BLaER1 treated with 17β-estradiol and CSF1 and Interleukin-3, amounts not matched to agents 10 nM and 100 nM (cell line): Measurements from ENCODE around the gene BAIAP3.
A peak's percentile ranks its signal among the peaks of the same experiment; 100 is the strongest.

Experiments used
- H3K27ac ChIP-seq, 11 experiments: shearing (Covaris generic); formaldehyde crosslinking; 2 replicates each; pipeline ENCODE4 v1.8.1; 2022
- H3K27me3 ChIP-seq, 11 experiments: shearing (Covaris generic); formaldehyde crosslinking; 2 replicates each; pipeline ENCODE4 v1.8.1; 2022
- H3K36me3 ChIP-seq, 11 experiments: shearing (Covaris generic); formaldehyde crosslinking; 2 replicates each; pipeline ENCODE4 v1.8.1; 2022
- H3K4me1 ChIP-seq, 10 experiments: shearing (Covaris generic); formaldehyde crosslinking; 2 replicates each; pipeline ENCODE4 v1.8.1; 2022
- H3K4me2 ChIP-seq, 11 experiments: shearing (Covaris generic); formaldehyde crosslinking; 2 replicates each; pipeline ENCODE4 v1.8.1; 2022
- H3K4me3 ChIP-seq, 10 experiments: shearing (Covaris generic); formaldehyde crosslinking; 2 replicates each; pipeline ENCODE4 v1.8.1; 2022
- H3K9ac ChIP-seq, 11 experiments: shearing (Covaris generic); formaldehyde crosslinking; 2 replicates each; pipeline ENCODE4 v1.8.1; 2022
- H3K9me3 ChIP-seq, 11 experiments: shearing (Covaris generic); formaldehyde crosslinking; replicated peaks in 1 of 11; 2 replicates each; pipeline ENCODE4 v1.8.1; 2022
- H4K20me1 ChIP-seq, 11 experiments: shearing (Covaris generic); formaldehyde crosslinking; 2 replicates each; pipeline ENCODE4 v1.8.1; 2022
- Cebpa-rat ChIP-seq, 11 experiments: shearing (Covaris generic); IDR thresholded peaks; 2 replicates each; pipeline ENCODE4 v1.8.1; 2022

The BAIAP3 gene

GRCh38 chr16:1367486-1368174 lies 34.2 kb downstream of the BAIAP3 start:
- Histone ChIP-seq H3K4me3 (no peak overlapping the region), H4K20me1 (peaks cover 26 to 79% (median 65%) of the 10 kb centered on the region in 11 experiments), H3K4me2 (no peak overlapping the region), H3K4me1 (peaks cover 0 to 16% (median 2%) of the 10 kb centered on the region in 10 experiments; a peak in 5 of 20 replicates), H3K27ac (no peak overlapping the region), H3K36me3 (peaks cover 55 to 87% (median 68%) of the 10 kb centered on the region in 11 experiments), H3K27me3 (no peaks in the 10 kb centered on the region), H3K9ac (no peak overlapping the region), H3K9me3 (no peaks in the 10 kb centered on the region)
- no peak for TF ChIP-seq Cebpa-rat (IDR thresholded peaks at IDR 0.05)

- H3K4me2 ChIP-seq = no peak overlapping the region
- H3K9ac ChIP-seq = no peak overlapping the region
- H3K4me1 ChIP-seq = peaks cover 0 to 8% (median 0%) of the 10 kb centered on the region in 10 experiments; a peak in 5 of 20 replicates
- no peak overlapping the region for H3K27ac ChIP-seq
- no peaks in the 10 kb centered on the region for H3K9me3 ChIP-seq
- no peak for TF ChIP-seq Cebpa-rat (IDR thresholded peaks at IDR 0.05)
- no peaks in the 10 kb centered on the region for H3K27me3 ChIP-seq
- H4K20me1 ChIP-seq = peaks cover 16 to 68% (median 50%) of the 10 kb centered on the region in 11 experiments; a peak in 20 of 22 replicates
- peaks cover 32 to 74% (median 55%) of the 10 kb centered on the region in 11 experiments for H3K36me3 ChIP-seq
- H3K4me3 ChIP-seq = no peak overlapping the region
Measured at GRCh38 chr16:1371054-1371978, 37.9 kb downstream of the BAIAP3 start.

GRCh38 chr16:1372292-1372950 lies 39.0 kb downstream of the BAIAP3 start:
- H4K20me1 ChIP-seq = peaks cover 19 to 71% (median 52%) of the 10 kb centered on the region in 11 experiments; a peak in 19 of 22 replicates
- H3K4me3 ChIP-seq = no peak overlapping the region
- no peaks in the 10 kb centered on the region for H3K27me3 ChIP-seq
- H3K4me2 ChIP-seq = no peak overlapping the region
- no peak overlapping the region for H3K9ac ChIP-seq
- peaks cover 24 to 71% (median 48%) of the 10 kb centered on the region in 11 experiments for H3K36me3 ChIP-seq
- no peak overlapping the region for H3K27ac ChIP-seq
- no peaks in the 10 kb centered on the region for H3K9me3 ChIP-seq
- TF ChIP-seq Cebpa-rat (IDR thresholded peaks at IDR 0.05) = no peak
- peaks cover 0 to 2% (median 0%) of the 10 kb centered on the region in 10 experiments; a peak in 4 of 20 replicates for H3K4me1 ChIP-seq

- H3K4me2 ChIP-seq = no peak overlapping the region
- no peak overlapping the region for H3K4me3 ChIP-seq
- H3K9ac ChIP-seq = no peak overlapping the region; a peak in 1 of 22 replicates
- H3K36me3 ChIP-seq = peaks cover 18 to 64% (median 48%) of the 10 kb centered on the region in 11 experiments
- H4K20me1 ChIP-seq = peaks cover 40 to 80% (median 66%) of the 10 kb centered on the region in 11 experiments; a peak in 21 of 22 replicates
- TF ChIP-seq Cebpa-rat (IDR thresholded peaks at IDR 0.05) = no peak
- H3K4me1 ChIP-seq = peaks cover 15 to 22% (median 19%) of the 10 kb centered on the region in 10 experiments
- H3K27me3 ChIP-seq = no peaks in the 10 kb centered on the region
- no peaks in the 10 kb centered on the region for H3K9me3 ChIP-seq
- H3K27ac ChIP-seq = no peak overlapping the region; a peak in 1 of 22 replicates
Measured at GRCh38 chr16:1374418-1375297, 41.2 kb downstream of the BAIAP3 start.

GRCh38 chr16:1375298-1375640 lies 41.8 kb downstream of the BAIAP3 start:
- H3K9me3 ChIP-seq = no peaks in the 10 kb centered on the region
- H3K27ac ChIP-seq = no peak overlapping the region; a peak in 1 of 22 replicates
- H3K4me3 ChIP-seq = no peak overlapping the region
- H3K9ac ChIP-seq = no peak overlapping the region; a peak in 1 of 22 replicates
- no peaks in the 10 kb centered on the region for H3K27me3 ChIP-seq
- peaks cover 12 to 61% (median 42%) of the 10 kb centered on the region in 11 experiments; a peak in 21 of 22 replicates for H3K36me3 ChIP-seq
- TF ChIP-seq Cebpa-rat (IDR thresholded peaks at IDR 0.05) = no peak
- peaks cover 15 to 28% (median 23%) of the 10 kb centered on the region in 10 experiments for H3K4me1 ChIP-seq
- H3K4me2 ChIP-seq = no peak overlapping the region
- H4K20me1 ChIP-seq = peaks cover 43 to 80% (median 66%) of the 10 kb centered on the region in 11 experiments; a peak in 21 of 22 replicates

- Histone ChIP-seq H4K20me1 (peaks cover 43 to 77% (median 64%) of the 10 kb centered on the region in 11 experiments; a peak in 21 of 22 replicates), H3K27me3 (no peaks in the 10 kb centered on the region), H3K9ac (0 out of 22 replicates have a peak overlapping the region, but pooled peaks of 1 of the 11 experiments have one; percentile 14), H3K9me3 (no peaks in the 10 kb centered on the region), H3K27ac (peak overlapping the region in 1 of 11 experiments; percentile 5; a peak in 1 of 22 replicates), H3K4me2 (no peak overlapping the region), H3K4me3 (no peak overlapping the region), H3K36me3 (peaks cover 12 to 61% (median 36%) of the 10 kb centered on the region in 11 experiments; a peak in 21 of 22 replicates), H3K4me1 (peaks cover 15 to 28% (median 23%) of the 10 kb centered on the region in 10 experiments)
- TF ChIP-seq Cebpa-rat (IDR thresholded peaks at IDR 0.05) = no peak
Measured at GRCh38 chr16:1375741-1376410, 42.4 kb downstream of the BAIAP3 start.

GRCh38 chr16:1377406-1378010 lies 44.1 kb downstream of the BAIAP3 start:
- H3K9me3 ChIP-seq = no peaks in the 10 kb centered on the region
- peaks cover 43 to 63% (median 55%) of the 10 kb centered on the region in 11 experiments; a peak in 21 of 22 replicates for H4K20me1 ChIP-seq
- peak overlapping the region in 1 of 10 experiments; percentile 71; a peak in 1 of 20 replicates for H3K4me3 ChIP-seq
- H3K4me1 ChIP-seq = peaks cover 15 to 28% (median 24%) of the 10 kb centered on the region in 10 experiments
- TF ChIP-seq Cebpa-rat (IDR thresholded peaks at IDR 0.05) = no peak
- H3K27ac ChIP-seq = peak overlapping the region in 5 of 11 experiments; percentile 97 to 99 (median 99); a peak in 5 of 22 replicates
- H3K9ac ChIP-seq = peak overlapping the region in 5 of 11 experiments; percentile 94 to 99 (median 96); a peak in 8 of 22 replicates
- no peaks in the 10 kb centered on the region for H3K27me3 ChIP-seq
- peak overlapping the region in 10 of 11 experiments; percentile 89 to 100 (median 96); a peak in 17 of 22 replicates for H3K4me2 ChIP-seq
- H3K36me3 ChIP-seq = peaks cover 20 to 62% (median 42%) of the 10 kb centered on the region in 11 experiments
